IPS-18c (cell line): ENCODE results near the gene ZMIZ1.

Experiments used
- H3K4me3 ChIP-seq: 2 replicates; pipeline ENCODE4 v1.7.0; 2013; ENCODE audit warnings: low read depth, mild to moderate bottlenecking, low read length, moderate library complexity; ENCODE audit not compliant: insufficient read depth
- H3K9me3 ChIP-seq: one replicate; pipeline ENCODE4 v1.6.1; 2013; ENCODE audit warnings: mild to moderate bottlenecking, low read length, moderate library complexity; ENCODE audit not compliant: control insufficient read depth, insufficient read depth

Gene ZMIZ1

GRCh38 chr10:79249186-79250121 is 180.7 kb downstream of the ZMIZ1 start:
- Histone ChIP-seq H3K4me3 (no peak overlapping the region), H3K9me3 (no peaks in the 10 kb centered on the region)

DNA sequence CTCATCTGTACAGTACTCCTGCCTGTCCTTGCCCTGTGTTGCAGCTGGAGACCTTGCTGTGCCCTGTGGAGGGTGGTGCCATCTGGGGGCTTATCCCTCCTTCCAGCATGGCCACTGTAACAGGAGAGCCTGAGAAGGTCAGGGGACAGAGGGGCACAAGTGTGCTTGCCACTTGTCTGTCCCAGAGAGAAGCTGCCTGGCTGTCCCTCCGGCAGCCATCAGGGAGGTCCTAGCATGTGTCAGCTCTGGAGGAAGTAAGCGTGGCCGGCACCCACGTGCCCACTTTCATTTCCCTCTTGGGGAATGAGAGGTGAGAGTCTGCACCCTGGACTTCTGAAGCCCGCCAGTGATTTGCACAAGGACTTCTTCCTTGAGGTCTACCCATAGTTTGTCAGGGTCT is 181.5 kb downstream of the ZMIZ1 start:
- Histone ChIP-seq H3K4me3 (no peak overlapping the region), H3K9me3 (no peaks in the 10 kb centered on the region)

DNA sequence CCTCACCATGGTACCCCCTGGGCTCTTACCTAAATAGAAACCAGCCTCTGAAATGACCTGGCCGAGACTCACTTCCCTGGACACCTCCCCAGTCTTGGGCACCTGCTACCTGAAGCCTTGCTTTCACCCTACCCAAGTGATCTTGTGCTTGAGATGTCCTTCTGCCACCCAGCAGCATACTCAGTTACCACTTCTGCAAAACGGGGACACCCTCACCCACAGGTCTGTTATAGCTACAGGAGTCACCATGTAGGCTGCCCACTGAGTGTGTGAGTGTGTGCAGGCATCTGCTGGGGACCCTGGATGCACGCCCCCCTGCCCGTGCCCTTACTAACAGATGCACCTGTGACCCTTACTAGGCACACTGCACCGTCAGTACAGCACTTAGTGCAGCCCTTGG is 183.7 kb downstream of the ZMIZ1 start:
- H3K4me3 ChIP-seq: no peak overlapping the region
- H3K9me3 ChIP-seq: no peaks in the 10 kb centered on the region

- H3K9me3 ChIP-seq: no peaks in the 10 kb centered on the region
- no peak overlapping the region for H3K4me3 ChIP-seq
These were observed 184.2 kb downstream of the ZMIZ1 start for GRCh38 chr10:79252971-79253370.

- H3K9me3 ChIP-seq: no peaks in the 10 kb centered on the region
- no peak overlapping the region for H3K4me3 ChIP-seq
These were observed 184.9 kb downstream of the ZMIZ1 start for GRCh38 chr10:79253704-79254103.

DNA sequence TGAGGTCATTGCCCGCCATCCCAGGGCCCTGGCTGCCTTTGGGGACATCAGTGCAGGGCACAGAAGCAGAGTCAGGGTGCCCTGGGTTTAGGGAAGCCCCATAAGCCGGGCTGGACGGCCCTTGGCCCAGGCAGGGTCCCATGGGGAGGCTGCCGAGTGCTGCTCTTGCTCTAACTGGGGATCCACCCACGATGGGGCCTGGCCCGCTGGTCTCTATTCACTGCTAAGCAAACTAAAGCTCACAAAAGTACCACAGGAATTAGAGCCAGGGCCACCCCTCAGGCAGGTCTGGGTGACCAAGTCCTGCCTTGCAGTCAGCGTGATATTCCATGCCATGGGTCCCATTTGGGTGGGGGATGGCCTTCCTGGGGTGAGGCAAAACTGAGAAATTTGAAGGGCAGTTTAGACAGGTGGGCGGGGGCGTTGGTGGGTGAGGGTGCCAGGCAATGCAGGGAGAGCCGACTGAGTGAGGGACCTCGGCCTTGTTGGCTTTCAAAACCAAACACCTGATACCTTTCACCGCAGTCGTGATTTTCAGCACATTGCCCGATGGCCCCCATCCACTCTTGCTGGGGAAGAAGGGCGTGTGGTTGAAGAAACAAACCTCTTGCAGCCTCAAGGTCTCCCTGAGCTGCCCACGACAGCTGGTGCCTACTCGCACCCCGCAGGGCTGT is 185.7 kb downstream of the ZMIZ1 start:
- Histone ChIP-seq H3K4me3 (no peak overlapping the region), H3K9me3 (no peaks in the 10 kb centered on the region)

DNA sequence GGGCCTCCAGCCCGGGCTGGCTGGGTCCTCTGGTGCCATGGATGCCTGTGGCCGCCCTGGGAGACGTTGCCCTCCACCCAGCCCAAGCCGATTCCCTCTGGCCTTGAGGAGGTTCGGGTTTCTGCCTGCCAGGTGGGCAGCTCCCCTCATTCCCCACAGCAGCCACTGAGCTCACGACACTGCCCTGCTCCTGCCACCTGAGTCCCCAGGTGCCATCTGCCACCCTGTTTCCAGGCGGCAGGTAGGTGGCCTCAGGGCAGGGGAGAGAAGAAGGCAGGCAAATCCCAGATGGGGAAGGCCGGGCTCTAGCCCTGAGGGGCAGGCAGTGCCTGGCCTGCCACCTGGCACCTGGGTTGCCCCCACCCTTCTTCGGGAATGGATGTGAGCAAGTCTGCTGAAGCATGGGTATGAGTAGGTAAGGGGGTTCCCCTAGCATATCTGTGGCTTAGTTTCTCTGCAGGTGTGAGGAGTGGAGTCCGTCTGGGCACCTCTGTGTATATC is 186.3 kb downstream of the ZMIZ1 start:
- Histone ChIP-seq H3K9me3 (no peaks in the 10 kb centered on the region), H3K4me3 (no peak overlapping the region)

- no peak overlapping the region for H3K4me3 ChIP-seq
- no peaks in the 10 kb centered on the region for H3K9me3 ChIP-seq
These were observed 187.6 kb downstream of the ZMIZ1 start for GRCh38 chr10:79256264-79256806.

GRCh38 chr10:79258894-79259293 is 190.1 kb downstream of the ZMIZ1 start:
- Histone ChIP-seq H3K4me3 (no peak overlapping the region), H3K9me3 (no peaks in the 10 kb centered on the region)

DNA sequence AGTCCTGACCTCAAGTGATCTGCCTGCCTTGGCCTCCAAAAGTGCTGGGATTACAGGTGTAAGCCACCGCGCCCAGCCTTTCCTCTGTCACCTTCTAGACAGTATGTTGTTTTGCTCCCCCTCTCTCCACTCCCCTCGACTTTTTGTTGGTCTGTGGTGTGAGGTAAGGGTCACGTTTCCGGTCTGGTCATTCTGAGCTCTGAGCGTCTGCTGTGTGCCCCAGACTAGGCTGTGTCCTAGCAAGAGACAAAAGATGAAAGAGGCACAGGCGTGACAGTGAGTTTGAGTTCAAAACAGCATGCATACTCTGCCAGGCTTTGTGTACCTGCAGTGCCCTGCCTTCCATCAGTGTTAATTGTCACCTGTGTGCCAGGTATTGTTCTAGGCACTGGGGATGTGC is 191.1 kb downstream of the ZMIZ1 start:
- no peak overlapping the region for H3K4me3 ChIP-seq

DNA sequence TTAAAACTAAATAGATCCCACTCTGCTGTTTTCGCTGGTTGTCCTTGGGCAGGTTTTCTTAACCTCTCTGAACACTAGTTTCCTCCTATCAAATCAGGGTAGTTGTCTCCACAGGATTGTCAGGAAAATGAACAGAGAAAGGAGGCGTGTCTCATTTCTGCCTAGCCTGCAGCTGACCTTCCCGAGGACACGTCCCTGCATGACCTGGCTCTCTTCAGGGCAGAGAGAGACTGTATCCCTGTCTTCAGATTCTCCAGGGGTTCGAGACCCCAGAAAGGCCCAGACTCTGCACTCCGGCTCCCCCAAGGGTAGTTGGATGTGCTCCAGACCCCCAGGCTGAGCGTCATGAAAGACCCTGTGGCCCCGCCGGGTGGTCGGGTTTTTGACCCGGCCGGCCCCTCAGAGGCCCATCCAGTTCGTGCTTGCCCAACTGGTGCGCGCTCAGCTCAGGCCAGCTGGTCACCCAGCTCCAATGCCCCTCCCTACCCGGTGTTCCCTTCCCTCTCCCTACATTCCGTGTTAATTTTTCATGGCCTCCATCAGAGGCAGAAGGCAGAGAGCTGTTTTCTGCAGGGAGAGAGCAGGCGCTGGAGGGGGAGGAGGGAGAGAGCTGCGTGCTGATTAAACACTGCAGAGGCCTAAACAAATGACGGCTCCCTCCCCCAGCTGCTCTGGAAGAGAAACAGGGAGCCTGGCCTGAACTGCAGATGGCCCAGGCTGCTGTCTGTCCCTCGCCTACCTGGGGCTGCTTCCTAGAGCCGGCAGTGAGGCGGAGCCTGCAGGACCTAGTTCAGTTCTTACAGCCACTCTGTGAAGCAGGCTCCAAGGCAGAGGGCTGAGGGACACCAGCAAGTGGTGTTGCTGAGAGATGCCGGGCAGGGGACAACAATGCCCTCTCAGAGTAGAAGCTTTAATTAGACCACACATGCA is 192.3 kb downstream of the ZMIZ1 start:
- Histone ChIP-seq H3K4me3 (no peak overlapping the region), H3K9me3 (no peaks in the 10 kb centered on the region)

More for the DNA sequence above, 191.1 kb downstream of the ZMIZ1 start:
- H3K9me3 ChIP-seq: no peaks in the 10 kb centered on the region

DNA sequence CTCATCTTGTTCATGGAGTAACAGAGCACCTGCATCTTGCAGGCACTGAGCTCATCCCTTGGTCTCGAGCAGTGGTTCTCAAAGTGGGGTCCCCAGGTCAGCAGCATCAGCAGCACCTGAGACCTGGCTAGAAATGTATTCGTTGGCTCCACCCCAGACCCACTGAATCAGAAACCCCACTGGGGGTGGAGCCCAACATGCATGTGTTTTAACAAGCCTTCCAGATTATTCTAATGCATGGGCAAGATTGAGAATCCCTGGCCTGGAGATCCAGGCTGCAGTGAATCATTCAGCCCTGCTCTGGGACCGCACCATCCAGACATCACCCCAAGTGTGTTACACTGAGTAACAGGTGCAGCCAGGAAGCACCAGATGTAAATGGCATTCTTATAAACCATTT is 193.4 kb downstream of the ZMIZ1 start:
- Histone ChIP-seq H3K4me3 (no peak overlapping the region), H3K9me3 (no peaks in the 10 kb centered on the region)

GRCh38 chr10:79262959-79263746 is 194.4 kb downstream of the ZMIZ1 start:
- H3K4me3 ChIP-seq: no peak overlapping the region
- H3K9me3 ChIP-seq: no peaks in the 10 kb centered on the region

GRCh38 chr10:79263939-79264338 is 195.2 kb downstream of the ZMIZ1 start:
- Histone ChIP-seq H3K4me3 (no peak overlapping the region), H3K9me3 (no peaks in the 10 kb centered on the region)

- no peak overlapping the region for H3K4me3 ChIP-seq
- H3K9me3 ChIP-seq: no peaks in the 10 kb centered on the region
These were observed 196.2 kb downstream of the ZMIZ1 start for GRCh38 chr10:79264942-79265341.

GRCh38 chr10:79266084-79266483 is 197.3 kb downstream of the ZMIZ1 start:
- no peak overlapping the region for H3K4me3 ChIP-seq
- no peaks in the 10 kb centered on the region for H3K9me3 ChIP-seq
